SK-N-MC (cell line): ENCODE data around the gene CLIP1.
"Not testable (repeated sequence)": the region's sequence is repeated elsewhere in the genome, so short reads cannot be mapped to it uniquely, and the experiment has no call there.

Experiments
- DNase-seq: peaks from one replicate; pipeline ENCODE4 v3.0.0-alpha.2; 2011; ENCODE audit warnings: low read depth, low spot score
- H3K27ac ChIP-seq: fragments of 200-600 bp; sonication (generic); 2 replicates; pipeline ENCODE4 v1.5.1; 2016; ENCODE audit warnings: mixed run types
- H3K36me3 ChIP-seq: fragments of 200-600 bp; sonication (generic); 2 replicates; pipeline ENCODE4 v1.6.1; 2017; ENCODE audit warnings: antibody characterized with exemption, low read length, mixed read lengths; ENCODE audit not compliant: insufficient read depth
- H3K4me3 ChIP-seq: fragments of 200-600 bp; sonication (generic); 2 replicates; pipeline ENCODE4 v1.5.1; 2016
- H3K9ac ChIP-seq: fragments of 200-600 bp; sonication (generic); 2 replicates; pipeline ENCODE4 v1.8.0; 2017; ENCODE audit warnings: mixed run types, mixed read lengths; ENCODE audit not compliant: insufficient read length
- H3K9me3 ChIP-seq: fragments of 200-600 bp; sonication (generic); 2 replicates; pipeline ENCODE4 v1.6.1; 2017; ENCODE audit warnings: low read depth, mild to moderate bottlenecking, antibody characterized with exemption, low read length, moderate library complexity, mixed read lengths
- EZH2 ChIP-seq: fragments of 200-600 bp; sonication (generic); IDR thresholded peaks from one replicate; pipeline ENCODE4 v1.6.1; 2017; ENCODE audit warnings: antibody characterized with exemption
- FOXP2 ChIP-seq: optimal IDR thresholded peaks from 2 replicates; pipeline ENCODE3; 2011; ENCODE audit warnings: mild to moderate bottlenecking, moderate library complexity; ENCODE audit not compliant: insufficient read depth; ENCODE audit errors: extremely low read length, control extremely low read depth
- POLR2AphosphoS5 ChIP-seq: IDR thresholded peaks from 2 replicates; pipeline ENCODE4 v1.6.1; 2012; ENCODE audit warnings: mild to moderate bottlenecking, low read depth, low read length, borderline replicate concordance

CLIP1 gene

GRCh38 chr12:122437656-122438121, 15.2 kb upstream of the CLIP1 start:
- Histone ChIP-seq H3K36me3 (no peaks in the 10 kb centered on the region), H3K9me3 (no peaks in the 10 kb centered on the region), H3K4me3 (no peak overlapping the region), H3K9ac (no peak overlapping the region), H3K27ac (no peak overlapping the region)
- no peak for DNase-seq
- TF ChIP-seq POLR2AphosphoS5 (no peak), EZH2 (no peak), FOXP2 (no peak)

DNA sequence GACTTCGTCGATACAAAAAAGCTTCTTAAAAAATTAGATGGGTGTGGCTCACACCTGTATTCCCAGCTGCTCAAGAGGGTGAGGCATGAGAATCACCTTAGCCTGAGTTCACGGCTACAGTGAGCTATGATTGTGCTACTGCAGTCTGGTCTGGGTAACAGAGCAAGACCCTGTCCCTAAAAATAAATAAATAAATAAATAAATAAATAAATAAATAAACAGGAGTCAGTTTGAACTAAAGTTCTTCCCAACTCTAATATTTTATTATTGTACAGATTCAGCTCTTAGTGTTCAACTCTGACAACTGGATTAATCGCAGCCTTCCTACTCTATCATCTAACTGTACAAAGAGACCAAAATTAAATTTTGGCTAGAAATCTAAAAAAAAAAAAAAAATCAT, 12.7 kb upstream of the CLIP1 start:
- no peaks in the 10 kb centered on the region for H3K9me3 ChIP-seq

GRCh38 chr12:122429043-122429442, 6.6 kb upstream of the CLIP1 start:
- not testable (repeated sequence) for H3K27ac ChIP-seq, H3K36me3 ChIP-seq, DNase-seq, H3K4me3 ChIP-seq, H3K9ac ChIP-seq, H3K9me3 ChIP-seq

More for the DNA sequence above, 12.7 kb upstream of the CLIP1 start:
- no peak overlapping the region for H3K27ac ChIP-seq
- H3K4me3 ChIP-seq, result no peak overlapping the region
- TF ChIP-seq POLR2AphosphoS5, result no peak
- no peak for TF ChIP-seq EZH2
- TF ChIP-seq FOXP2, result no peak
- no peak for DNase-seq
- no peak overlapping the region for H3K9ac ChIP-seq
- H3K36me3 ChIP-seq, result no peaks in the 10 kb centered on the region

DNA sequence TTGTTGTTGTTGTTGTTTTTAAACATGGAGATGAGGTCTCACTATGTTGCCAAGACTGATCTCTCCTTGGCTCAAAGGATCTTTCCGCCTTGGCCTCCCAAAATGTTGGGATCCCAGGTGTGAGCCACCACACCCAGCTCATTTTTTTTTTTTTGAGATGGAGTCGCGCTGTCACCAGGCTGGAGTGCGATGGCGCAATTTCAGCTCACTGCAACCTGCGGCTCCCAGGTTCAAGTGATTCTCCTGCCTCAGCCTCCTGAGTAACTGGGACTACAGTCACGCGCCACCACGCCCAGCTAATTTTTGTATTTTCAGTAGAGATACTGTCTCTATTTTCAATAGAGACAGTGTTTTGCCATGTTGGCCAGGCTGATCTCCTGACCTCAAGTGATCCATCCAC, 4.9 kb upstream of the CLIP1 start:
- H3K9ac ChIP-seq, result no peak overlapping the region
- H3K36me3 ChIP-seq, result no peaks in the 10 kb centered on the region
- H3K9me3 ChIP-seq, result no peaks in the 10 kb centered on the region
- DNase-seq, result no peak
- TF ChIP-seq EZH2, result no peak
- TF ChIP-seq POLR2AphosphoS5, result no peak
- TF ChIP-seq FOXP2, result no peak
- no peak overlapping the region for H3K27ac ChIP-seq
- H3K4me3 ChIP-seq, result no peak overlapping the region

- Histone ChIP-seq H3K9ac (peak overlapping the region; percentile 78), H3K27ac (no peak overlapping the region), H3K4me3 (peak overlapping the region; percentile 87), H3K9me3 (no peaks in the 10 kb centered on the region), H3K36me3 (no peaks in the 10 kb centered on the region)
- TF ChIP-seq FOXP2 (no peak), EZH2 (no peak), POLR2AphosphoS5 (no peak)
- DNase-seq, result no peak
Observed at GRCh38 chr12:122423258-122424165, 1.0 kb upstream of the CLIP1 start.

DNA sequence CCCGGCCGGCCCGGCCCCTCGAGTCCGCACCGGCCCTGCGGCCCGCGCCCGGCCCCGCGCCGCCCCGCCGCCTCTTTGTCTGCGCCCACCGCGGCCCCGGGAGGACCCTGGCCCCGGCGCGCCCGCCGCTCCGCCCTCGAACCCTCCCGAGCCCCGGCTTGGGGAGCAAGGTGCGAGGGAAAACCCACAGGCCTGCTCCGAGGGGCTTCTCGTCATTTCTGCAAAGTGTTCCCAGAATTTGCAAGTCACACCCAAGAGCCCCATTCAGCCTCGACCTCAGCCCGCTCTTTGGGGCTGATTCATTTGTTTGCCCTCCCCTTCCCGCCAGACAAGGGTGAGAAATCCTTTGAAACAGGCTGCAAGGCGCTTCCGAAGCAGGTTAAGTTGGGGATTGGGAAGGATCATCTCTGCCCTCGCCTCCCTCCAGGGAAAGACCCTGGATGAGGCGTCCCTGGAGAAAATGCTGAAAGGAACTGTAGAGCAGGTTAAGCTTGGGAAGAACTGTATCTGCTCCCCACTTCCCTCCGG, 325 bp upstream of the CLIP1 start:
- H3K9ac ChIP-seq, result peak overlapping the region; percentile 78
- H3K4me3 ChIP-seq, result peak overlapping the region; percentile 87
- no peaks in the 10 kb centered on the region for H3K9me3 ChIP-seq
- TF ChIP-seq FOXP2 (no peak), EZH2 (no peak), POLR2AphosphoS5 (no peak)
- no peaks in the 10 kb centered on the region for H3K36me3 ChIP-seq
- H3K27ac ChIP-seq, result 0 out of 2 replicates have a peak overlapping the region, but pooled peaks have one; percentile 19
- no peak for DNase-seq

DNA sequence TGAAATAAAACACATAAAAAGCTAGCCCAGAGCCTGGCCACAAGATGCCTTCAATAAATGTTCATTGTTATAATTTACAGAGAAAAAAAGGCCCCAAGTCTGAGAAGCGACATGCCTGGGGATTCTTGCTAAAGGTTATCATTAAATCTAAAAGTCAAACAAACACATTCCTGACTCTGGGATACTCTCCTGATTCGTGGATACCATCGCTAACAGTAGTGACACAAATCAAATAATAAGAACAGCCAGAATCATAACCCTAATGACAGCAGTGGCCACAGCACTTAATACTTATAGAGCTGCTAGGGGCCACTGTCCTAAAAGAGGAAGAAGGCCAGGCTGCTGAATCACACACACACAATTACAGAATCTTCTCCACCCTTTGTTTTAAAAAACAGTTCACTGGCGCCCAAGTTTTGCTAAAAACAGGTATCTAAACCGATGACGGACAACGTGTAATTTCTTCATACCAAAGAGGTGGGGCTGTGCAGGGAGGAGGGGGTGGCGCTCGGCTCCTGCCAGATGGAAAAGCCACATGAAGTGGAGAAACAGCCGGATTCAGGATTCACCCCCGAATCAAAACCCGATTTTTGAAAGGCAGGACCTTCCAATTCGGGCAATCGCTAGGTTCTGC, 1.2 kb downstream of the CLIP1 start:
- no peaks in the 10 kb centered on the region for H3K36me3 ChIP-seq
- no peaks in the 10 kb centered on the region for H3K9me3 ChIP-seq
- no peak overlapping the region for H3K27ac ChIP-seq
- TF ChIP-seq POLR2AphosphoS5 (no peak), EZH2 (no peak), FOXP2 (no peak)
- DNase-seq, result no peak
- H3K9ac ChIP-seq, result peak overlapping the region; percentile 88
- peak overlapping the region; percentile 84 for H3K4me3 ChIP-seq

DNA sequence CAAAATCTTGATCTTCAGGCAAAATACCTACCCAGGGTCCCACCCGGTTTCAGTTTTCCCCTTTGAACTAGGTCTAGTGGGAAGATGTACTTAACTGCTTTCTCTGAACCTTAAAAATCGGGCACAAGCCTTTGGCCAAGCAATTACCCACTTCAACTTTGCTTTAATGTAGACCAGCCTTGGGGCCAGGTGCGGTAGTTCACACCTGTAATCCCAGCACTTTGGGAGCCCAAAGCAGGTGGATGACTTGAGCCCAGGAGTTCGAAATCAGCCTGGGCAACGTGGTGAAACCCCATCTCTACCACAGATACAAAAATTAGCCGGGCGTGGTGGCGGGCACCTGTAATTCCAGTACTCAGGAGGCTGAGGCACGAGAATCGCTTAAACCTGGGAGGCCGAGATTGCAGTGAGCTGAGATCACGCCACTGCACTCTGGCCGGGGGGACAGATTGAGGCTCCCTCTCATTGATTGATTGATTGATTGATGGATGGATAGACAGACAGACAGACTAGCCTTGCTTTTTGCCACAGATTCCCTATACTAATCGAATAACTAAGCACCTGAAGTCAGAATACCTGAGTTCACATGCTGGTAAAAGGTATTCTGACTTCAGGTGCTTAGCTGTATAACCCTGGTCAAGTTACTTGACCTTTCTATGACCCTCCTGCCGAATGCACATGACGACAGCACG, 1.9 kb downstream of the CLIP1 start:
- H3K27ac ChIP-seq, result no peak overlapping the region
- H3K4me3 ChIP-seq, result no peak overlapping the region
- TF ChIP-seq EZH2 (no peak), POLR2AphosphoS5 (no peak), FOXP2 (no peak)
- DNase-seq, result no peak
- no peaks in the 10 kb centered on the region for H3K9me3 ChIP-seq
- H3K9ac ChIP-seq, result no peak overlapping the region
- no peaks in the 10 kb centered on the region for H3K36me3 ChIP-seq

GRCh38 chr12:122419094-122419493, 3.4 kb downstream of the CLIP1 start:
- not testable (repeated sequence) for H3K36me3 ChIP-seq, H3K9ac ChIP-seq, H3K4me3 ChIP-seq, H3K27ac ChIP-seq, DNase-seq, H3K9me3 ChIP-seq

- H3K4me3 ChIP-seq, H3K9me3 ChIP-seq, H3K27ac ChIP-seq, H3K9ac ChIP-seq, DNase-seq, H3K36me3 ChIP-seq: not testable (repeated sequence)
Observed at GRCh38 chr12:122415665-122416064, 6.8 kb downstream of the CLIP1 start.
